ENCODE data around the gene C19orf18. TPM values are rescaled to one million over a fixed set of nuclear protein-coding genes. Genes with fewer than 3 reads are reported as not detected.
A peak's percentile ranks its signal among the peaks of the same experiment; 100 is the strongest.
"Not testable (repeated sequence)": the region's sequence is repeated elsewhere in the genome, so short reads cannot be mapped to it uniquely, and the experiment has no call there.

Gene C19orf18
- total RNA-seq, 4 donors from 2014 or later: 0.62 to 1.0 (median 0.83) TPM; not detected in 1

DNA sequence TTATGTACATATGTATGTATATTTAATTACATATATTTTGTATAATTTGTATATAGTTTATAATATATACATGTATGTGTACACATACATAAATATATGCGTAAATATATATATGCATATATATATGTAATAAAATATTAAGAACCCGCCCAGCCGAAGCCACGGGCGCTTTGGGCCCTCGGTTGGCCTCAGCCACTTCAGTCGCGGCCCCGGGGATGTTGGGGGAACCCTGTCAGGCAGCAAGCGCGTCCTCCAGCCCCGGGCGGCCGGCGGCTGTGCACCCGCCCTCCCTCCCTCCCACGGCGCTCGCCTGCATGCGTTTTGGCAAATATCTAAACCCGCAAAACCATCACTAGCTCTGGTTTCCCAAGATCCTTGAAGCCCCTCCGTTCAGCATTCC is 36.2 kb upstream of the C19orf18 start:
- H3K4me3 ChIP-seq: peak overlapping the region; percentile 52
- WGBS: 74% methylated on average over 22 of the region's 22 CpGs
- peaks cover 23% of the 10 kb centered on the region for H3K36me3 ChIP-seq
- no peak overlapping the region for H3K27ac ChIP-seq
- no peaks in the 10 kb centered on the region for H3K27me3 ChIP-seq
- DNase-seq (ENCODE audit: low spot score in 2 of 2): no peak
- H3K9me3 ChIP-seq: no peaks in the 10 kb centered on the region
- TF ChIP-seq CTCF (IDR thresholded peaks at IDR 0.05): no peak
- TF ChIP-seq EP300 (IDR thresholded peaks at IDR 0.05): no peak
- no peak for TF ChIP-seq POLR2A (IDR thresholded peaks at IDR 0.05)
- no peak for TF ChIP-seq POLR2AphosphoS5 (IDR thresholded peaks at IDR 0.05)
- peaks cover 16% of the 10 kb centered on the region for H3K4me1 ChIP-seq

- Histone ChIP-seq H3K4me1 (peaks cover 16% of the 10 kb centered on the region), H3K27me3 (no peaks in the 10 kb centered on the region), H3K4me3 (peak overlapping the region; percentile 52), H3K36me3 (peaks cover 25% of the 10 kb centered on the region), H3K27ac (peak overlapping the region; percentile 83), H3K9me3 (no peaks in the 10 kb centered on the region)
- peak in 1 of 2 donors; percentile 76 for DNase-seq (ENCODE audit: low spot score in 2 of 2)
- TF ChIP-seq EP300 (IDR thresholded peaks at IDR 0.05): no peak
- TF ChIP-seq POLR2A (IDR thresholded peaks at IDR 0.05): no peak
- TF ChIP-seq CTCF (IDR thresholded peaks at IDR 0.05): no peak
- TF ChIP-seq POLR2AphosphoS5 (IDR thresholded peaks at IDR 0.05): peak in 1 of 3 donors; percentile 19
- WGBS: 17% methylated on average over 14 of the region's 41 CpGs
These were observed 35.5 kb upstream of the C19orf18 start for GRCh38 chr19:58009666-58010301.

GRCh38 chr19:58009301-58009665 is 34.9 kb upstream of the C19orf18 start:
- peak overlapping the region; percentile 52 for H3K4me3 ChIP-seq
- H3K27me3 ChIP-seq: no peaks in the 10 kb centered on the region
- peaks cover 30% of the 10 kb centered on the region for H3K36me3 ChIP-seq
- H3K4me1 ChIP-seq: peaks cover 16% of the 10 kb centered on the region
- H3K27ac ChIP-seq: peak overlapping the region; percentile 83
- TF ChIP-seq POLR2A (IDR thresholded peaks at IDR 0.05) (no peak), POLR2AphosphoS5 (IDR thresholded peaks at IDR 0.05) (no peak), EP300 (IDR thresholded peaks at IDR 0.05) (no peak), CTCF (IDR thresholded peaks at IDR 0.05) (no peak)
- H3K9me3 ChIP-seq: peaks cover 2% of the 10 kb centered on the region
- WGBS: 4% methylated on average over 4 of the region's 21 CpGs
- DNase-seq (ENCODE audit: low spot score in 2 of 2): no peak

DNA sequence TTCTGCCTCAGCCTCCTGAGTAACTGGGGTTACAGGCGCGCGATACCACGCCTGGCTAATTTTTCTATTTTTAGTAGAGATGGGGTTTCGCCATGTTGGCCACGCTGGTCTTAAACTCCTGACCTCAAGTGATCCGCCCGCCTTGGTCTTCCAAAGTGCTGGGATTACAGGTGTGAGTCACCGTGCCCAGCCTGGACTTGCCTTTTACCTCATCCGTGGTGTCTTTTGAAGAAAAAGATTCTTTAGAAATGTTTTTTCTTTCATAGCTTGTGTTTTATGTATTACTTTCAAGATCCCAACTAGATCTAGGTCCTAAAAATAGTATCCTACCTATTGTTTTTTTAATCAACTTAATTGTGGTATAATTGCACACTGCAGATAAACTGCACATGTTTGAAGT is 34.5 kb upstream of the C19orf18 start:
- not testable (repeated sequence) for H3K27me3 ChIP-seq; H3K9me3 ChIP-seq; DNase-seq (ENCODE audit: low spot score in 2 of 2)
- WGBS: 32% methylated on average over 10 of the region's 10 CpGs
- Histone ChIP-seq H3K27ac (peak overlapping the region; percentile 83), H3K36me3 (peaks cover 32% of the 10 kb centered on the region), H3K4me1 (peaks cover 20% of the 10 kb centered on the region), H3K4me3 (peak overlapping the region; percentile 52)

GRCh38 chr19:58007285-58007684 is 33.0 kb upstream of the C19orf18 start:
- no peak for DNase-seq (ENCODE audit: low spot score in 2 of 2)
- peaks cover 11% of the 10 kb centered on the region for H3K9me3 ChIP-seq
- H3K4me1 ChIP-seq: peaks cover 30% of the 10 kb centered on the region
- TF ChIP-seq CTCF (IDR thresholded peaks at IDR 0.05) (no peak), POLR2AphosphoS5 (IDR thresholded peaks at IDR 0.05) (no peak), EP300 (IDR thresholded peaks at IDR 0.05) (no peak), POLR2A (IDR thresholded peaks at IDR 0.05) (no peak)
- peaks cover 32% of the 10 kb centered on the region for H3K36me3 ChIP-seq
- WGBS: 100% methylated on average over 1 of the region's 1 CpG
- no peak overlapping the region for H3K27ac ChIP-seq
- H3K27me3 ChIP-seq: no peaks in the 10 kb centered on the region
- H3K4me3 ChIP-seq: no peak overlapping the region
